ENCODE data around the gene EMSY. TPM values are rescaled to one million over a fixed set of nuclear protein-coding genes. Genes with fewer than 3 reads are reported as not detected.

The EMSY gene
- total and polyA plus RNA-seq, 2 of the 13 experiments (the other 11 are each of a cell fraction or from before 2014, with no cell fraction given) = 11.6 to 18.5 TPM

GRCh38 chr11:76496174-76496573, 51.4 kb downstream of the EMSY start:
- Histone ChIP-seq H3K27me3 (ENCODE audit: control insufficient read depth in 1 of 2, insufficient read depth in 2 of 2, low read length in 2 of 2) (no peaks in the 10 kb centered on the region), H3K9ac (ENCODE audit: insufficient read depth, low read depth, low read length) (no peak overlapping the region), H3K4me1 (ENCODE audit: insufficient read depth, low read length) (no peaks in the 10 kb centered on the region), H3K79me2 (ENCODE audit: insufficient read depth, low read length) (no peaks in the 10 kb centered on the region), H3K36me3 (replicated peaks in 1 of 2; ENCODE audit: control insufficient read depth in 1 of 2, insufficient read depth in 2 of 2, low read length in 2 of 2) (peaks cover 4 to 24% of the 10 kb centered on the region in 2 experiments; a peak in 4 of 5 replicates), H3K27ac (ENCODE audit: extremely low read length, insufficient read depth, low read length) (no peak overlapping the region), H3K4me3 (replicated peaks in 1 of 3; ENCODE audit: insufficient read depth in 1 of 3, low read depth in 2 of 3, low read length in 3 of 3) (no peak overlapping the region), H3K9me3 (ENCODE audit: low read length) (no peaks in the 10 kb centered on the region; the same call in 1 of the 2 replicates), H3K4me2 (ENCODE audit: low read depth, low read length) (no peak overlapping the region), H2AFZ (ENCODE audit: low read length) (no peak overlapping the region), H4K20me1 (ENCODE audit: insufficient read depth, low read length) (no peaks in the 10 kb centered on the region)
- TF ChIP-seq ZNF83 (CRISPR knock-in tag; IDR thresholded peaks at IDR 0.05; ENCODE audit: borderline replicate concordance) = no peak
- TF ChIP-seq SMYD3 (CRISPR knock-in tag; IDR thresholded peaks at IDR 0.05) = no peak
- TF ChIP-seq MTA1 (CRISPR knock-in tag; IDR thresholded peaks at IDR 0.05; ENCODE audit: borderline replicate concordance) = no peak
- no peak for TF ChIP-seq ZNF772 (CRISPR knock-in tag; IDR thresholded peaks at IDR 0.05)
- TF ChIP-seq, protein P1, sequence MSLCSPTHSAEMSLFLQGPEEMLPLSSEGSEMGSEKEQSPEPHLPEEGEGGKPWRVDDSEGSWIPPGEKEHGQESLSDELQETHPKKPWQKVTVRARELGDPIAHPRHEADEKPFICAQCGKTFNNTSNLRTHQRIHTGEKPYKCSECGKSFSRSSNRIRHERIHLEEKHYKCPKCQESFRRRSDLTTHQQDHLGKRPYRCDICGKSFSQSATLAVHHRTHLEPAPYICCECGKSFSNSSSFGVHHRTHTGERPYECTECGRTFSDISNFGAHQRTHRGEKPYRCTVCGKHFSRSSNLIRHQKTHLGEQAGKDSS (CRISPR knock-in tag; IDR thresholded peaks at IDR 0.05; ENCODE audit: borderline replicate concordance, low read depth) = no peak
- TF ChIP-seq ZNF710 (CRISPR knock-in tag; IDR thresholded peaks at IDR 0.05; ENCODE audit: borderline replicate concordance) = no peak
- no peak for TF ChIP-seq ZNF816 (CRISPR knock-in tag; IDR thresholded peaks at IDR 0.05; ENCODE audit: borderline replicate concordance)
- TF ChIP-seq KLF6 (CRISPR knock-in tag; IDR thresholded peaks at IDR 0.05) = no peak
- no peak for TF ChIP-seq PRPF4 (IDR thresholded peaks at IDR 0.05; ENCODE audit: low read depth, low read length, poor library complexity, severe bottlenecking)
- in situ Hi-C loops (cut with HindIII; ENCODE audit: extremely low pct_ligation_motif_present, low pct_unique_long_range_greater_than_20kb) (no loop called here), intact Hi-C loops (cut with micrococcal nuclease; ENCODE audit: unreplicated experiment) (no loop called here)
- WGBS (ENCODE audit: low lambda C conversion rate) = 97% methylated on average over 1 of the region's 1 CpG
- no peak for ATAC-seq
- no TSS peak for BruUV-seq (replicated peaks)
- POLR2A ChIA-PET = no interaction called here
- CTCF ChIA-PET (ENCODE audit: low intra/inter-chr PET ratio, low total read pairs) = no interaction called here
- FAIRE-seq = no peak
- DNase-seq (ENCODE audit: low spot score) = no peak
